GM23338 (cell line): ENCODE measurements around the gene TFPT. TPM values are rescaled to one million over a fixed set of nuclear protein-coding genes. Genes with fewer than 3 reads are reported as not detected.

Experiments used
- ATAC-seq: fragments of 200-7000 bp; cut with Tn5 transposase; 3 replicates; pipeline ENCODE4 v1.9.1; 2020
- DNase-seq: peaks from one replicate; pipeline ENCODE4 v3.0.0-alpha.2; 2015; ENCODE audit warnings: low spot score
- H2AFZ ChIP-seq: fragments of 200-600 bp; sonication (generic); 2 replicates; pipeline ENCODE4 v1.8.0; 2016; ENCODE audit warnings: antibody characterized with exemption, mild to moderate bottlenecking, moderate library complexity
- H3F3A ChIP-seq: fragments of 200-600 bp; sonication (generic); replicated peaks from 2 replicates; pipeline ENCODE4 v1.8.0; 2017; ENCODE audit warnings: antibody characterized with exemption, mixed run types, low read depth
- H3K27ac ChIP-seq: fragments of 200-600 bp; sonication (generic); 2 replicates; pipeline ENCODE4 v1.6.1; 2016; ENCODE audit warnings: low read depth
- H3K27me3 ChIP-seq: fragments of 200-600 bp; sonication (generic); 2 replicates; pipeline ENCODE4 v1.8.0; 2016; ENCODE audit warnings: mild to moderate bottlenecking, mixed run types, moderate library complexity; ENCODE audit not compliant: insufficient read depth
- H3K36me3 ChIP-seq: fragments of 200-600 bp; sonication (generic); 2 replicates; pipeline ENCODE4 v1.8.0; 2016; ENCODE audit warnings: mild to moderate bottlenecking; ENCODE audit not compliant: insufficient read depth
- H3K4me1 ChIP-seq: fragments of 200-600 bp; sonication (generic); 2 replicates; pipeline ENCODE4 v1.8.0; 2016; ENCODE audit warnings: mild to moderate bottlenecking, moderate library complexity; ENCODE audit not compliant: insufficient read depth
- H3K4me2 ChIP-seq: fragments of 200-600 bp; sonication (generic); 2 replicates; pipeline ENCODE4 v1.7.1; 2017; ENCODE audit warnings: mixed run types
- H3K4me3 ChIP-seq: fragments of 200-600 bp; sonication (generic); 2 replicates; pipeline ENCODE4 v1.6.1; 2016; ENCODE audit warnings: mixed run types
- H3K79me2 ChIP-seq: fragments of 200-600 bp; sonication (generic); replicated peaks from 2 replicates; pipeline ENCODE4 v1.8.0; 2017; ENCODE audit warnings: mild to moderate bottlenecking; ENCODE audit not compliant: insufficient read depth
- H3K9me2 ChIP-seq: fragments of 200-600 bp; sonication (generic); 2 replicates; pipeline ENCODE4 v1.8.0; 2017; ENCODE audit not compliant: insufficient read depth
- H4K20me1 ChIP-seq: fragments of 200-600 bp; sonication (generic); replicated peaks from 2 replicates; pipeline ENCODE4 v1.8.0; 2017; ENCODE audit warnings: mild to moderate bottlenecking; ENCODE audit not compliant: insufficient read depth
- H3K27ac Mint-ChIP-seq: 2 replicates; pipeline ENCODE4 v1.8.0; 2020; ENCODE audit warnings: inconsistent platforms, mild to moderate bottlenecking, moderate library complexity, mixed read lengths
- H3K27me3 Mint-ChIP-seq: 3 replicates; pipeline ENCODE4 v1.8.0; 2022; ENCODE audit warnings: low read depth, mild to moderate bottlenecking, moderate library complexity, mixed read lengths, inconsistent platforms; ENCODE audit not compliant: insufficient read depth, poor library complexity
- H3K36me3 Mint-ChIP-seq: 3 replicates; pipeline ENCODE4 v1.8.0; 2021; ENCODE audit warnings: low read depth, mild to moderate bottlenecking, inconsistent platforms, moderate library complexity, mixed read lengths
- H3K4me1 Mint-ChIP-seq: 3 replicates; pipeline ENCODE4 v1.8.0; 2020; ENCODE audit warnings: mild to moderate bottlenecking, inconsistent platforms, mixed read lengths
- H3K4me3 Mint-ChIP-seq: 3 replicates; pipeline ENCODE4 v1.8.0; 2021; ENCODE audit warnings: moderate library complexity, mild to moderate bottlenecking, inconsistent platforms, mixed read lengths
- H3K9me3 Mint-ChIP-seq: 3 replicates; pipeline ENCODE4 v1.8.0; 2020; ENCODE audit warnings: moderate library complexity, mild to moderate bottlenecking, inconsistent platforms, mixed read lengths
- CREB1 ChIP-seq: fragments of 250-450 bp; sonication (Bioruptor Pico); IDR thresholded peaks from 2 replicates; pipeline ENCODE4 v1.5.0; 2020; ENCODE audit warnings: low read depth, mild to moderate bottlenecking, moderate library complexity
- ETS1 ChIP-seq: IDR thresholded peaks from 2 replicates; pipeline ENCODE4 v1.6.1; 2016; ENCODE audit warnings: antibody characterized with exemption
- EZH2 ChIP-seq: fragments of 200-600 bp; sonication (generic); IDR thresholded peaks from one replicate; pipeline ENCODE4 v1.8.0; 2017; ENCODE audit warnings: antibody characterized with exemption, mild to moderate bottlenecking, low read depth; ENCODE audit not compliant: unreplicated experiment
- NANOG ChIP-seq: IDR thresholded peaks from 2 replicates; pipeline ENCODE4 v1.6.1; 2016; ENCODE audit warnings: antibody characterized with exemption, borderline replicate concordance
- POLR2AphosphoS5 ChIP-seq: IDR thresholded peaks from 2 replicates; pipeline ENCODE4 v1.6.1; 2016; ENCODE audit warnings: antibody characterized with exemption, low read depth
- REST ChIP-seq: IDR thresholded peaks from one replicate; pipeline ENCODE4 v1.6.1; 2018; ENCODE audit warnings: antibody characterized with exemption; ENCODE audit not compliant: unreplicated experiment
- STAT1 ChIP-seq: IDR thresholded peaks from one replicate; pipeline ENCODE4 v1.6.1; 2016; ENCODE audit warnings: antibody characterized with exemption; ENCODE audit not compliant: unreplicated experiment
- polyA plus RNA-seq: library from polyadenylated mRNA; unstranded; fragments of >200 nt; fragmentation: Nextera tagmentation; extraction: Ambion mirVana; gene quantifications from 2 replicates; pipeline ENCODE4 v1.2.1, GENCODE V29; 2016
- total RNA-seq: library from RNA; depleted of rRNA; stranded (reverse); fragments of >200 nt; shearing (Covaris generic); gene quantifications from 2 replicates; pipeline ENCODE4 v1.2.3, GENCODE V29; 2014
- TF ChIP-seq, protein P1 (sequence below), 2 experiments: fragments of 200-600 bp in 1 of 2; sonication (generic) in 1 of 2; conservative IDR thresholded peaks; 2 replicates each; pipeline versions ENCODE4 v1.5.1 to v1.6.1; 2016 to 2017; ENCODE audit warnings: antibody characterized with exemption in 2 of 2, low read depth in 2 of 2, mild to moderate bottlenecking in 2 of 2, moderate library complexity in 1 of 2

TFPT gene
- total and polyA plus RNA-seq, 2 experiments from 2014 or later, result 12.0 to 18.3 TPM

DNA sequence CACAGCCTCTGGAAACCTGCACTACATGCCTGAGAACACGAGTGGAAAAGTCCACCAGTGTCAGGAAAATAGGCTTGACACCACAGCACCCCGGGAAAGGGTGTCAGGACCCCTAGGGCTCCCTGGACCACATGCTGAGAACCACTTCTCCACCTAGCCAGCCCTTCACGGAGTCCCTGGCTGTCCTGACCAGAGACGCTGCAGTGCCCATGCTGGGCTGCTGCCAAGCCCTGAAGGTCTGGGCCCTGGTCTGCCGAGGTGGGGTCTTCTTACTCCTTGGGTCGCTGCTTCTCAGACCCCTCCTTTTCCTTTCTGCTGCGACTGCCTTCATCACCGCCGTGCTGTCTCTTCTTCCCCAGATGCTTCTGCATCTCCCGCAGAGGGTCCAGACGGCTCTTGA lies 41.0 kb upstream of the TFPT start:
- Mint-ChIP-seq H3K4me1 (peaks cover 16% of the 10 kb centered on the region), H3K27me3 (peaks cover 25% of the 10 kb centered on the region), H3K4me3 (no peak overlapping the region), H3K9me3 (peaks cover 2% of the 10 kb centered on the region; the same call in 2 of the 3 replicates), H3K36me3 (peaks cover 57% of the 10 kb centered on the region), H3K27ac (no peak overlapping the region)
- Histone ChIP-seq H2AFZ (no peak overlapping the region), H3K27me3 (no peaks in the 10 kb centered on the region), H3K9me2 (no peaks in the 10 kb centered on the region), H3K4me2 (no peak overlapping the region), H3K27ac (no peak overlapping the region), H3K79me2 (peaks cover 9% of the 10 kb centered on the region; the same call in 1 of the 2 replicates), H4K20me1 (peaks cover 10% of the 10 kb centered on the region; the same call in 1 of the 2 replicates), H3F3A (peaks cover 31% of the 10 kb centered on the region), H3K36me3 (peaks cover 21% of the 10 kb centered on the region; the same call in 1 of the 2 replicates), H3K4me1 (peaks cover 8% of the 10 kb centered on the region; the same call in 1 of the 2 replicates), H3K4me3 (no peak overlapping the region)
- DNase-seq, result no peak
- TF ChIP-seq CREB1 (no peak), POLR2AphosphoS5 (peak; percentile 37; the same call in 1 of the 2 replicates)
- ATAC-seq, result no peak

DNA sequence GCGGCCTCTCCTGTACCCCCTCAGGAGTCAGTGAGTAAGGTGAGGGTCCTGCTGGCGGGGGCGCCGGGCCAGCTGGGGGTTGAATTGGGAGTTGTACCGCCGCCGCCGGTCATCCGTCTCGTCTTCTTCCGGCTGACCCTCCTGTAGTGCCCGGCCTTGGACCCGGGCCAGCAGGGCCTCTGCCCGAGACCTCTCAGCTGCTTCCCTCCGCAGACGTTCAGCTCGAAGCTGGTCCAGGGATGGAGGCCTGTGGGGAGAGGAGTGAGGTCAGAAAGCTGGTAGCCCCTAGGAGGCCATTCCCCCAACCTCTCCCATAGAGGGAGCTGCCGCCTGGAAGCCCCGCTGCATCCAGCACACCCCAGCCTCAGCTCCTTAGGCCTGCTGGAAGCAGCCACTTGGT lies 40.2 kb upstream of the TFPT start:
- H3K4me3 Mint-ChIP-seq, result no peak overlapping the region
- H3K36me3 ChIP-seq, result peaks cover 21% of the 10 kb centered on the region; the same call in 1 of the 2 replicates
- 0 out of 3 replicates have a peak, but pooled peaks have one; percentile 1 for ATAC-seq
- H3K4me2 ChIP-seq, result no peak overlapping the region
- H3K36me3 Mint-ChIP-seq, result peaks cover 64% of the 10 kb centered on the region
- no peak overlapping the region for H3K4me3 ChIP-seq
- peaks cover 9% of the 10 kb centered on the region; the same call in 1 of the 2 replicates for H3K79me2 ChIP-seq
- peaks cover 10% of the 10 kb centered on the region; the same call in 1 of the 2 replicates for H4K20me1 ChIP-seq
- peaks cover 25% of the 10 kb centered on the region for H3K27me3 Mint-ChIP-seq
- TF ChIP-seq POLR2AphosphoS5 (peak; percentile 41; the same call in 1 of the 2 replicates), EZH2 (no peak), STAT1 (no peak), NANOG (no peak)
- TF ChIP-seq, protein P1, sequence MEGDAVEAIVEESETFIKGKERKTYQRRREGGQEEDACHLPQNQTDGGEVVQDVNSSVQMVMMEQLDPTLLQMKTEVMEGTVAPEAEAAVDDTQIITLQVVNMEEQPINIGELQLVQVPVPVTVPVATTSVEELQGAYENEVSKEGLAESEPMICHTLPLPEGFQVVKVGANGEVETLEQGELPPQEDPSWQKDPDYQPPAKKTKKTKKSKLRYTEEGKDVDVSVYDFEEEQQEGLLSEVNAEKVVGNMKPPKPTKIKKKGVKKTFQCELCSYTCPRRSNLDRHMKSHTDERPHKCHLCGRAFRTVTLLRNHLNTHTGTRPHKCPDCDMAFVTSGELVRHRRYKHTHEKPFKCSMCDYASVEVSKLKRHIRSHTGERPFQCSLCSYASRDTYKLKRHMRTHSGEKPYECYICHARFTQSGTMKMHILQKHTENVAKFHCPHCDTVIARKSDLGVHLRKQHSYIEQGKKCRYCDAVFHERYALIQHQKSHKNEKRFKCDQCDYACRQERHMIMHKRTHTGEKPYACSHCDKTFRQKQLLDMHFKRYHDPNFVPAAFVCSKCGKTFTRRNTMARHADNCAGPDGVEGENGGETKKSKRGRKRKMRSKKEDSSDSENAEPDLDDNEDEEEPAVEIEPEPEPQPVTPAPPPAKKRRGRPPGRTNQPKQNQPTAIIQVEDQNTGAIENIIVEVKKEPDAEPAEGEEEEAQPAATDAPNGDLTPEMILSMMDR (conservative IDR thresholded peaks at IDR 0.05; ENCODE audit: low read depth in 2 of 2), result peak in 1 of 2 experiments; percentile 43; a peak in 2 of 4 replicates
- H2AFZ ChIP-seq, result no peak overlapping the region
- peaks cover 28% of the 10 kb centered on the region for H3F3A ChIP-seq
- DNase-seq, result peak; percentile 61
- no peaks in the 10 kb centered on the region for H3K27me3 ChIP-seq
- H3K4me1 ChIP-seq, result peaks cover 5% of the 10 kb centered on the region; the same call in 1 of the 2 replicates
- H3K4me1 Mint-ChIP-seq, result peaks cover 12% of the 10 kb centered on the region
- peaks cover 2% of the 10 kb centered on the region; the same call in 2 of the 3 replicates for H3K9me3 Mint-ChIP-seq
- H3K27ac ChIP-seq, result no peak overlapping the region
- H3K27ac Mint-ChIP-seq, result no peak overlapping the region
- H3K9me2 ChIP-seq, result no peaks in the 10 kb centered on the region

GRCh38 chr19:54154603-54155345 lies 39.3 kb upstream of the TFPT start:
- peaks cover 27% of the 10 kb centered on the region for H3K36me3 ChIP-seq
- DNase-seq (no peak), ATAC-seq (no peak)
- Mint-ChIP-seq H3K4me1 (peaks cover 9% of the 10 kb centered on the region; the same call in 1 of the 3 replicates), H3K9me3 (peaks cover 2% of the 10 kb centered on the region; the same call in 2 of the 3 replicates), H3K27ac (no peak overlapping the region), H3K27me3 (peaks cover 17% of the 10 kb centered on the region), H3K4me3 (no peak overlapping the region), H3K36me3 (peaks cover 69% of the 10 kb centered on the region)
- H3K4me2 ChIP-seq, result no peak overlapping the region
- peaks cover 26% of the 10 kb centered on the region for H3F3A ChIP-seq
- H4K20me1 ChIP-seq, result peaks cover 10% of the 10 kb centered on the region; the same call in 1 of the 2 replicates
- H3K4me3 ChIP-seq, result no peak overlapping the region
- no peaks in the 10 kb centered on the region for H3K27me3 ChIP-seq
- H3K27ac ChIP-seq, result no peak overlapping the region
- peaks cover 4% of the 10 kb centered on the region; the same call in 1 of the 2 replicates for H3K4me1 ChIP-seq
- H3K79me2 ChIP-seq, result peaks cover 9% of the 10 kb centered on the region; the same call in 1 of the 2 replicates
- H2AFZ ChIP-seq, result no peak overlapping the region
- no peaks in the 10 kb centered on the region for H3K9me2 ChIP-seq
- no peak for TF ChIP-seq ETS1
- TF ChIP-seq REST, result no peak
- no peak for TF ChIP-seq EZH2
- TF ChIP-seq CREB1, result no peak
